T-helper 2 cell treated with Interferon-gamma antibody and Interleukin-4, amounts not matched to agents 5 μg/mL and 100 μg/mL, for 36 hours (primary cell): ENCODE results near the gene ZNF536.

Source experiments
- DNase-seq: peaks from one replicate; pipeline ENCODE4 v3.0.0; 2021; ENCODE audit warnings: low spot score
- H3K27ac Mint-ChIP-seq: one replicate; pipeline ENCODE4 v1.8.0; 2021; ENCODE audit warnings: mild to moderate bottlenecking, mixed read lengths
- H3K27me3 Mint-ChIP-seq: one replicate; pipeline ENCODE4 v1.8.0; 2021; ENCODE audit warnings: low read depth, mixed read lengths
- H3K36me3 Mint-ChIP-seq: one replicate; pipeline ENCODE4 v1.8.0; 2021; ENCODE audit warnings: low read depth, mixed read lengths
- H3K4me1 Mint-ChIP-seq: one replicate; pipeline ENCODE4 v1.8.0; 2021; ENCODE audit warnings: low read depth, mixed read lengths
- H3K4me3 Mint-ChIP-seq: one replicate; pipeline ENCODE4 v1.8.0; 2022; ENCODE audit warnings: mild to moderate bottlenecking, moderate library complexity, mixed read lengths
- H3K9me3 Mint-ChIP-seq: one replicate; pipeline ENCODE4 v1.8.0; 2021; ENCODE audit warnings: mixed read lengths

ZNF536 gene

DNA sequence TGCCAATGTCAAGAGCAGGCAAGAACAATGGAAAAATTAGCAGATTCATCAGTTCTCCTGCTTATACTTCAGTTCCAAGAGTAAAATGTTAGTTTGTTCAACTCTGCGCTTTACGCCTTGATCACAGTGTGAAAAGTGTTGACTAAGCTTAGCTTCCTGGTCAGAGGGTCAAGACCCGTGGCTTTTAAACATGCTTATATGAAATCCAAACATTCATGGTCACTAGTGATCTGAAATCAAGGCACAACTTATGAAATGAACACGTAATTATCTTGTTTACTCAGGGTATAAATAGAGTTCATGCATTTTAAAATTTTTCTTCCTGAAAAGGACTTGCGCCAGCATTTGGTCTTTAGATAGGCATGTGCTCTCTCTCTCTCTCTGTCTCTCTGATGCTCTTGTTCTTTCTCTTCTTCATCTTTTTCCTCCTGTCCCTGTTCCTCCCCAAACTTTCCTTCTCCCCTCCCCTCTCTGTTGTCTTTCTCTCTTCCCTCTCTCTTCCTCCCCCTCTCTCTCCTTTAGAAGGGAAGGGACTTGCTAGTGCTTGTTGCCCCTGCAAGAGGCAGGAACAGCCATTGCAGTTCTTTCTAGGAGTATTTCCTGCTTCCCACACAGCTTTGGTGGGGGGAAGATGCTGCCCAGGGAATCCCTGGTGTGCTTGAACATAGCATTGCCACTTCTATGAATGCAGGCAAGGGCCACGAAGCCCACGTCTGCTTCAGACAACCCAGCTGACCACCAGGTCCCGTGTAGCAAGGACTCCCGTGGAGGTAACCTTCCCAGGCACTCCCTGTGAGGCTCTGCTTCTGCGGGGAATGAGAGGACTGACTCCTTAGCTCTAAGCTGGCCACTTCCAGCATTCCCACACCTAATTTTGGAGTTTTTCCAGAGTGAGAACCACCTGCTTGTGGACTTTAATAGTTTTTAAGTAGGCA lies 7.1 kb upstream of the ZNF536 start:
- H3K36me3 Mint-ChIP-seq: no peaks in the 10 kb centered on the region
- H3K27ac Mint-ChIP-seq: no peak overlapping the region
- no peaks in the 10 kb centered on the region for H3K9me3 Mint-ChIP-seq
- no peaks in the 10 kb centered on the region for H3K4me1 Mint-ChIP-seq
- H3K4me3 Mint-ChIP-seq: no peak overlapping the region
- no peak for DNase-seq
- peaks cover 8% of the 10 kb centered on the region for H3K27me3 Mint-ChIP-seq

GRCh38 chr19:30366282-30366681 lies 5.9 kb upstream of the ZNF536 start:
- no peak overlapping the region for H3K27ac Mint-ChIP-seq
- H3K36me3 Mint-ChIP-seq: no peaks in the 10 kb centered on the region
- DNase-seq: no peak
- no peak overlapping the region for H3K4me3 Mint-ChIP-seq
- no peaks in the 10 kb centered on the region for H3K27me3 Mint-ChIP-seq
- H3K9me3 Mint-ChIP-seq: no peaks in the 10 kb centered on the region
- no peaks in the 10 kb centered on the region for H3K4me1 Mint-ChIP-seq

DNA sequence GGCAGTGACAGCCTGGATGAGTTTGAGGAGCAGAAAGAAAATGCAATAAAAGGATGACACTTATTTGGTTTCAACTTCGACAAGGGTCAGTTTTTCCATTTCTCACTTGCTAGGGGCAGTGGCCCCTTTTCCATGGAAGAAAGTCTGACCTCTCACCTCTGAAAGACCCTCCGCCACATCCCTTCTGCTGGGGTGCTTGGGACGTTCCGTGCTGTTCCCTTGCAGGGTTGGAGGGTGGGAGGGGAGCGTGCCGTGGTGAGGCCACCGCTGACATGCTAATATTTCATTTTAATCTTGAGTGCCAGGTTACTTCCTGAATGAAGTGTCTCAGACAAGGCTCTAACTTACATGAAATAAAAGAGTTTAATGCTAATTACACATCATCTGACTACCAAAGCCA lies 5.2 kb upstream of the ZNF536 start:
- peaks cover 3% of the 10 kb centered on the region for H3K27me3 Mint-ChIP-seq
- no peaks in the 10 kb centered on the region for H3K36me3 Mint-ChIP-seq
- no peaks in the 10 kb centered on the region for H3K9me3 Mint-ChIP-seq
- DNase-seq: no peak
- no peaks in the 10 kb centered on the region for H3K4me1 Mint-ChIP-seq
- no peak overlapping the region for H3K27ac Mint-ChIP-seq
- no peak overlapping the region for H3K4me3 Mint-ChIP-seq

- Mint-ChIP-seq H3K4me3 (no peak overlapping the region), H3K9me3 (no peaks in the 10 kb centered on the region), H3K27ac (no peak overlapping the region), H3K36me3 (no peaks in the 10 kb centered on the region), H3K4me1 (no peaks in the 10 kb centered on the region), H3K27me3 (peaks cover 3% of the 10 kb centered on the region)
- DNase-seq: no peak
These were observed 4.8 kb upstream of the ZNF536 start for GRCh38 chr19:30367421-30367820.

DNA sequence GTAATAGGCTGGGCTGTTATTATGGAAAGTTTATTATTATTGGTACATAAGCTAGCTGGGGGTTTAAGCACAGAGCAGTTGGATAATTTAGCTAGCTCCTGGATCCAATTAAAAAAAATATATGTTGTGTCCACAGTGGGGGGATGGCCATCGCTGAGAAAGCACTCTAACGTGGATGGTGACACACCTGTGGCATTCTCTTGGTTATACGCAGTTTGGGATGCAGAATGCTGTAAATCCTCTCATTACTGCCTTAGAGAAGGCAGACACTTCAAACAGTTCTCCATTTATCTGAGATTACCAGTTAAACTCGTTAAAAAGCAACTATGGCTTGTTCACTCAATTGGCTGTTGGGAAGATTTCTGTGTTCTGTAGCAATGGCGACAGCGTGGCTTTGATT lies 2.4 kb upstream of the ZNF536 start:
- no peaks in the 10 kb centered on the region for H3K9me3 Mint-ChIP-seq
- peaks cover 15% of the 10 kb centered on the region for H3K27me3 Mint-ChIP-seq
- DNase-seq: no peak
- no peak overlapping the region for H3K27ac Mint-ChIP-seq
- no peaks in the 10 kb centered on the region for H3K4me1 Mint-ChIP-seq
- H3K4me3 Mint-ChIP-seq: no peak overlapping the region
- no peaks in the 10 kb centered on the region for H3K36me3 Mint-ChIP-seq

- Mint-ChIP-seq H3K36me3 (no peaks in the 10 kb centered on the region), H3K4me3 (no peak overlapping the region), H3K27me3 (peaks cover 23% of the 10 kb centered on the region)
These were observed 885 bp upstream of the ZNF536 start for GRCh38 chr19:30371161-30371836.

GRCh38 chr19:30373593-30373992 lies 1.4 kb downstream of the ZNF536 start:
- peaks cover 23% of the 10 kb centered on the region for H3K27me3 Mint-ChIP-seq
- H3K36me3 Mint-ChIP-seq: no peaks in the 10 kb centered on the region
- no peak overlapping the region for H3K27ac Mint-ChIP-seq
- H3K4me1 Mint-ChIP-seq: no peaks in the 10 kb centered on the region
- no peak for DNase-seq
- H3K9me3 Mint-ChIP-seq: no peaks in the 10 kb centered on the region
- no peak overlapping the region for H3K4me3 Mint-ChIP-seq

More at GRCh38 chr19:30371161-30371836, 885 bp upstream of the ZNF536 start:
- no peaks in the 10 kb centered on the region for H3K4me1 Mint-ChIP-seq
- H3K27ac Mint-ChIP-seq: no peak overlapping the region
- no peak for DNase-seq
- H3K9me3 Mint-ChIP-seq: no peaks in the 10 kb centered on the region

- Mint-ChIP-seq H3K27me3 (peaks cover 23% of the 10 kb centered on the region), H3K36me3 (no peaks in the 10 kb centered on the region), H3K9me3 (no peaks in the 10 kb centered on the region), H3K27ac (no peak overlapping the region), H3K4me1 (no peaks in the 10 kb centered on the region), H3K4me3 (no peak overlapping the region)
- no peak for DNase-seq
These were observed 2.3 kb downstream of the ZNF536 start for GRCh38 chr19:30374539-30374864.

- Mint-ChIP-seq H3K9me3 (no peaks in the 10 kb centered on the region), H3K27ac (no peak overlapping the region), H3K36me3 (no peaks in the 10 kb centered on the region), H3K4me1 (no peaks in the 10 kb centered on the region), H3K27me3 (peaks cover 23% of the 10 kb centered on the region), H3K4me3 (no peak overlapping the region)
- no peak for DNase-seq
These were observed 2.8 kb downstream of the ZNF536 start for GRCh38 chr19:30374865-30375552.

DNA sequence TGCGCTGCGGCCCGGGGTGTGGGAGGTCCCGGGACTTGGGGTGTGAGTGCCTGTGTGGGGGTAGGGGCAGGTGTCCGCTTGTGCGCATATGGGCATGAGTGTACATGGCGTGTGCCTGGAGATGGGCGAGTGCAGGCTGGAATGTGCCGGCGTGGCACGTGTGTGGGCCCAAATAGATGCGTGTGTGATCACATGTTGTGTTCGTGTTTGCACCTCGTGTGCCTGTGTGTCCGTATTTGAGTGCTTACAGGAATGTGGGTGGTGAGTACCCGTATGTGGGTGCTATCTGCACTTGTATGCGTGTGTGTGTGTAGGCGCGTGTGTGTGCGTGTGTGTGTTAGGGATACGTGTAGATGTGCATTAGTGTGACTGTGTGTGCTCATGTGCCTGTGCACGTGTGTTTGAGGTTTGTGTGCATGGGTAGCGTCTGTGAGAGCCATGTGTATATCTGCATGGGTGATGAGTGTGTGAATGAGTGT lies 3.4 kb downstream of the ZNF536 start:
- peaks cover 23% of the 10 kb centered on the region for H3K27me3 Mint-ChIP-seq
- no peaks in the 10 kb centered on the region for H3K9me3 Mint-ChIP-seq
- H3K27ac Mint-ChIP-seq: no peak overlapping the region

DNA sequence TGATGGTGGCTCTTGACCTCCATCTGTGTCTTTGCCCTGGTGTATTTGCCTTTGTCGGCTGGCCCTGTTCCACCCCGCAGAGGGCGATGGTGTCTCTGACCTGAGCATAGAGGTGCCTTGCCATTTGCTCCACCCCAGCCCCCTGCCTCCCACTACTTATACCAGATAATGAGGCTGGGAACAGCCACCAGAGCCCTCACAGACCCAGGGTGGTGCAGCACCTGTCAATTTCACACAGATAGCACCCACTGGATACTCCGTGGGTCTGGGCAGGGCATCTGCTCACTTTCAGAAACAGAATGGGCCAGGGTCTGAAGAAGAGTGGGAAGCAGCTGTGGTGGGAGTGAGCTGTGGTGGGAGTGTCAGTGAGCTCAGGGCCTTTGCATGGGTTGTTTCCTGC lies 4.1 kb downstream of the ZNF536 start:
- Mint-ChIP-seq H3K27ac (no peak overlapping the region), H3K36me3 (no peaks in the 10 kb centered on the region), H3K4me1 (no peaks in the 10 kb centered on the region), H3K27me3 (peaks cover 23% of the 10 kb centered on the region), H3K9me3 (no peaks in the 10 kb centered on the region), H3K4me3 (no peak overlapping the region)
- DNase-seq: no peak

More for the DNA sequence above, 3.4 kb downstream of the ZNF536 start:
- Mint-ChIP-seq H3K4me1 (no peaks in the 10 kb centered on the region), H3K4me3 (no peak overlapping the region), H3K36me3 (no peaks in the 10 kb centered on the region)
- DNase-seq: no peak

DNA sequence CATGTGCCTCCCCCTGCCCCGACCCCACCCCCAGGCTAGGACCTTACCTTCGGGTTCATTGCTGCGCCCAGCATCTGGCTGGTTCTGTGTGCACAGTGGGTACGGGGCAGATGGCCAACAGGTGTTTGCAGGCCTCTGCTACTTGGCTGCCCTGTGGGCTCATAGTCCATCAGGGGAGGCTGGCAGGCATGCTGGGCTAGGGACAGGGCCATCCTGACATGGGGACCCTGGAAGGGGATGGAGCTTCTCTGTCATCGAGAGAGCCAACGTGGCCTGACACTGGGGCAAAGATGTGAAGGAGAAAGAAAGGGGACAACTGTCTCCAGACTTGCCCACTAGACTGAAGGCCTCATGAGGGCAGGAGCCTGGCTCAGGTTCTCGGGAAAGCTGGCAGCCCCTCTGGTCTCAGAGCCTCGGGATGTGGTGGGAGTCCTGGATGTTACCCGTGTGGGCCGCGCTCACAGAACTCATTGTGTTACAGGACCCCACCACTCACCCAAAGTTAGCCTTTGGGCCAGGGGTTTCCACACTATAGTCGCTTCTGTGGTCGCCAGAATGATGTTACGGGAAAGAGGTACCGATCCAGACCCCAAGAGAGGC lies 4.7 kb downstream of the ZNF536 start:
- Mint-ChIP-seq H3K27me3 (peaks cover 21% of the 10 kb centered on the region), H3K4me1 (no peaks in the 10 kb centered on the region), H3K36me3 (no peaks in the 10 kb centered on the region), H3K9me3 (no peaks in the 10 kb centered on the region), H3K4me3 (no peak overlapping the region), H3K27ac (no peak overlapping the region)
- DNase-seq: no peak

- H3K36me3 Mint-ChIP-seq: no peaks in the 10 kb centered on the region
- no peak overlapping the region for H3K27ac Mint-ChIP-seq
- DNase-seq: no peak
- peaks cover 9% of the 10 kb centered on the region for H3K27me3 Mint-ChIP-seq
- H3K9me3 Mint-ChIP-seq: no peaks in the 10 kb centered on the region
- no peaks in the 10 kb centered on the region for H3K4me1 Mint-ChIP-seq
- no peak overlapping the region for H3K4me3 Mint-ChIP-seq
These were observed 6.5 kb downstream of the ZNF536 start for GRCh38 chr19:30378701-30379100.
